HUDEP-2 (cell line): Measurements from ENCODE around the gene ZNF205.
A peak's percentile ranks its signal among the peaks of the same experiment; 100 is the strongest.
"Not testable (repeated sequence)": the region's sequence is repeated elsewhere in the genome, so short reads cannot be mapped to it uniquely, and the experiment has no call there.

Experiments used
- DNase-seq, 76 experiments: peaks; one replicate each; lab custom pipeline; 2025; ENCODE audit not compliant: unreplicated experiment in 76 of 76; lab: John Stamatoyannopoulos, UW

ZNF205 gene

GRCh38 chr16:3112058-3112880 is at the start of gene ZNF205:
ZNF205 (plus strand) TSS chr16:3112586; CDS start chr16:3113431, 845 bp downstream.
- DNase-seq: peak in 28 of 76 experiments; percentile 3 to 52 (median 20)

DNA sequence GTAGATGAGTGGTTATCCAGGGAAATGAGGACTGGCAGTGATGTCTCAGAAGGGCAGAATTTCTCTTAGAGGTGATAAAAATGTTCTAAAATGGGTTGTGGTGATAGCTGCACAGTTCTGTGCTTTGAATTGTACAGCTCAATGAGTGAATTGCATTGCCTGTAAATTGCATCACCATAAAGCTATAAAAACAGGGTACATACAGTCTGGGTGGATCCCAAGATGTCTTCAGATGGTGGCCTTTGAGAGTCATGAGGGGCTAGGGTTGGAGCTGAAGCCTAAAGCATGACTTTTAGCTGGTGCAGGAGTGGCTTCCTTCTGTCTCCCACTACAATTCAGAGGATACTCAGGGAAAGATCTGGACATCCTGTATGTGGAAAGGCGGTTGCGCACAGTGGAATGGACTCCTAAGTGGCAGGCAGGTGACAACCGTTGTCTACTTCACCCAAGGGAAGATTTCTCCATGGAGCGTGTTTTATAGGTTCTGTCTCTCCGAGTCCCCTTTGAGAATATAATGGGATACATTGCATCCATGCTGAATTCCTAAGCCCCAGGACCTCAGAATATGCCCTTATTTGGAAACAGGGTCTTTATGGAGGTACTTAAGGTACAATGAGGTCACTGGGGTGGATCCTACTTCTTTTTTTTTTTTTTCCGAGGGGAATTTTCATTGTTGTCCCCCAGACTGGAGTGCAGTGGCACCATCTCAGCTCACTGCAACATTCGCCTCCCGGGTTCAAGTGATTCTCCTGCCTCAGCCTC is 48.6 kb upstream of the ZNF205 start:
- no peak for DNase-seq

GRCh38 chr16:3065069-3065741 is 47.2 kb upstream of the ZNF205 start, which contains the start of gene IL32:
IL32 (plus strand) TSS chr16:3065640; CDS start chr16:3065812, 172 bp downstream.
- no peak for DNase-seq

DNA sequence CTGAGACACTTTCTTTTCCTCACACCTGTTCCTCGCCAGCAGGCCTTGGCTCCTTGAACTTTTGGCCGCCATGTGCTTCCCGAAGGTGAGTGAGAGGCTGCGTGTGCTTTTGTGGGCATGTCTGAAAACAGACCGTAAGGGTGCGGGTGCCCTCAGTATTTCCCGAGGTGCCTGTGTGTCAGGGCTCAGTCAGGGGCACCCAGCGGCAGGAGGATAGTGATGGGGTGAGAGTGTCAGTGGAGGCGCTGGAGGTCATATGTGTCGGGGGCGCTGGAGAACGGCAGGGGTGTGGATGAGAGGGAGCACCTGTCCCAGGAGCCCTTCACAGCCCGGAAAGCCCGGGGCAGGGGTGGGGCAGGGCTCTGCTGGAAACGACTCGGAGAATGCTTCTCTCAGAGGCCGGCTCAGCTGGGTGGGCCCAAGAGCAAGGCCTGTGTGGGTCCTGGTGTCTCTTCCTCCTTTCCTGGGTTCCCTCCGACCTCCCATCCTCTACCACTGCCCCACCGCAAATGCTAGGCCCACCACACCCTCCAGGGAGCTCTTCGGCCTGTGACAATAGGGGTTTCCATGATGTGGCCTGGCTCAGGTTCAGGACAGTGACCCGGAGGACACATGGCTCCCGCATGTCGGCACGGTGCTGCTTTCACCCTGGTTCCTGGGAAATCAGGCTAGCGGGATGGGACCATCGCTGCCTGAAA is 46.5 kb upstream of the ZNF205 start:
- no peak for DNase-seq

- DNase-seq: no peak
Observed at GRCh38 chr16:3066440-3066748, 46.0 kb upstream of the ZNF205 start.

DNA sequence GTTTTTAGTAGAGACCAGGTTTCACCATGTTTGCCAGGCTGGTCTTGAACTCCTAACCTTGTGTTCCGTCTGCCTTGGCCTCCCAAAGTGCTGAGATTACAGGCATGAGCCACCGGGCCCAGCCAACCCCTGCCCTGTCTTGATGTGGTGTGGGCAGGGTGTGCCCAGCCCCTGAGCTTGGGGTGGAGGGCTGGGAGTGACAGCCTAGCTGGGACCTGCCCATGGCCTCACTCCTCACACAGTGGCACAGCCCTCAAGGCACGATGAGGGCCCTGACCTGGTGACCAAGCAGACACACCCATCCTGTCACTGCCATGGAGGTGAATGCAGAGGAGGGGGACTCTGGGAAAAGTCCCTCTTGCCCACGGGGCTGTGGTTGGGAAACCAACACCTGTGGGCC is 43.9 kb upstream of the ZNF205 start:
- DNase-seq: no peak

DNA sequence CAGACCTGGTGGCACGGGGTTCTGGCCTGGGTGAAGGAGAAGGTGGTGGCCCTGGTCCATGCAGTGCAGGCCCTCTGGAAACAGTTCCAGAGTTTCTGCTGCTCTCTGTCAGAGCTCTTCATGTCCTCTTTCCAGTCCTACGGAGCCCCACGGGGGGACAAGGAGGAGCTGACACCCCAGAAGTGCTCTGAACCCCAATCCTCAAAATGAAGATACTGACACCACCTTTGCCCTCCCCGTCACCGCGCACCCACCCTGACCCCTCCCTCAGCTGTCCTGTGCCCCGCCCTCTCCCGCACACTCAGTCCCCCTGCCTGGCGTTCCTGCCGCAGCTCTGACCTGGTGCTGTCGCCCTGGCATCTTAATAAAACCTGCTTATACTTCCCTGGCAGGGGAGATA is 43.2 kb upstream of the ZNF205 start:
- DNase-seq: not testable (repeated sequence)

DNA sequence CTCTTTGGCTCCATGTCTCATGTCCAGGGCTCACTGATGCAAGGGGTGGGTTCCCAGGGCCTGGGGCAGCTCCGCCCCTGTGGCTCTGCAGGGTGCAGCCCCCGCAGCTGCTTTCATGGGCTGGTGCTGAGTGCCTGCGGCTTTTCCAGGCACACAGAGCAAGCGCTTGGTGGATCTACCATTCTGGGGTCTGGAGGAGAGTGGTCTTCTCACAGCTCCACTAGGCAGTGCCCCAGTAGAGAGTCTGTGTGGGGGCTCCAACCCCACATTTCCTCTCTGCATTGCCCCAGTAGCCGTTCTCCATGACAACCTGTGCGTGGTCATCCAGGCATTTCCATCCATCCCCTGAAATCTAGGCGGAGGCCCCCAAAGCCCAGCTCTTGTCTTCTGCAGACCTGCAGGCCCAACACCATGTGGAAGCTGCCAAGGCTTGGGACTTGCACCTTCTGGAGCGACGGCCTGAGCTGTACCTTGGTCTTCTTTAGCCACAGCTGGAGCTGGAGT is 41.7 kb upstream of the ZNF205 start:
- DNase-seq: no peak

DNA sequence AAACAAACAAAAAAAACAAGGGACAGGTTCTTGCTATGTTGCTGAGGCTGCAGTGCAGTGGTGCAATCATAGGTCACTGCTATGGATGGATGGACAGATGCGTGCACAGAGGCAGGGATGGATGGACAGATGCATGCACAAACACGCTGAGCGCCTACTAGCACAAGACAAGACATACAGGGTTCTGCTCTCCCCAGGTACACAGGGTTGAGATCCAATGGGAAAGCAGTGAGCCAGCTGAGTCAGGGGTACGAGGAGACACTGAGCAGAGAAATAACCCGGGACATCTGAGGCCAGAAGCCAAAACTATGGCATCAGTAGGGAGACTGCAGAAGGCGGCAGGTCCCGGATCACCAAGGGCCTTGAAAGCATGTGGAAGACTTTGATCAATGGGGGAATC is 40.7 kb upstream of the ZNF205 start:
- no peak for DNase-seq

DNA sequence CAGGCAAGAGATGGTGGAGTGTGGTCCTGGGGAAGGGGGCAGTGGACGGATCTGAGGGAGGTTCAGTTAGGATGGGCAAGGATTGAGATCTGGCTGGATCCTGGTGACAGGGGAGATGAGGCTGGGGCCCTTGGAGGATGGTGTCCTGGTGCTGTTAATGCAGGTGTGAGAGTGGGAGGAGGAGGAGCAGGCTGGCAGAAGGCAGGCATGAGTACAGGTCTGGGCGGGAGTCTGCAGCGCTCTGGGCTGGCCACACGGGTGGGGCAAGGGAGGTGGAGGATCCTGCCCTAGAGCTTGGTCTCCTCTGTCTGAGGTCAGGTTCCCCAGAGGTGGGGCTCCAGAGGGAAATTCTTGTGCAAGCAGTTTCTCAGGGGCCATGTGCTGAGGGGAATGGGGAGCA is 40.2 kb upstream of the ZNF205 start:
- not testable (repeated sequence) for DNase-seq

DNA sequence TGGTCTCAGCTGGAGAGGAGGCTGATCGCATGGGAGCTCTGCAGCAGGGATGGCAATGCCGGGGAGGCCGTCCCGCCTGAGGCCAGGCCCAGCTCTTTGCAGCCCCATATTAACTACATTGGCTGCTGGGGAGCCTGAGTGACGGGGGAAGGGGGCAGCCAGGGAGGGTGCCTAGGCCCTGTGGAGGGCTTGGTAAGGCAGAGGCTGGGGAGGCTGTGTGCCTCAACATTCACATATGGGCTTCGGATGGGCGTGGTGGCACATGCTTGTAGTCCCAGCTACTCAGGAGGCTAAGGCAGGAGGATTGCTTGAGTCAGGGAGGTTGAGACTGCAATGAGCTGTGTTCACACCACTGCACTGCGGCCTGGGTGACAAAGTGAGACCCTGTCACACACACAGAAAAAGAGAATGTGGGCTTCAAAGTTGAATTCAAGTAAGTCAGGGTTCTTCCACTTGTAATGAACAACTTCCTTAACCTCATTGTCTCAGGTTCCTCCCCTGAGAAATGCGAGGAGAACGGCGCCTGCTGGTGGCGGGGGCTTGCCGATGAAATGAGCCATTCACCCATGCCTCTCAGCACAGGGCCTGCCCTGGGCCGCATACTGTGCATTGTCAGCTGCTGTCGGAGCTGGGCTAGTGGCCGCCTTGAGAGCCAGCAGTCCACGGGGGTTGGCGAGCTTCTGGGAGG is 39.7 kb upstream of the ZNF205 start:
- not testable (repeated sequence) for DNase-seq

DNA sequence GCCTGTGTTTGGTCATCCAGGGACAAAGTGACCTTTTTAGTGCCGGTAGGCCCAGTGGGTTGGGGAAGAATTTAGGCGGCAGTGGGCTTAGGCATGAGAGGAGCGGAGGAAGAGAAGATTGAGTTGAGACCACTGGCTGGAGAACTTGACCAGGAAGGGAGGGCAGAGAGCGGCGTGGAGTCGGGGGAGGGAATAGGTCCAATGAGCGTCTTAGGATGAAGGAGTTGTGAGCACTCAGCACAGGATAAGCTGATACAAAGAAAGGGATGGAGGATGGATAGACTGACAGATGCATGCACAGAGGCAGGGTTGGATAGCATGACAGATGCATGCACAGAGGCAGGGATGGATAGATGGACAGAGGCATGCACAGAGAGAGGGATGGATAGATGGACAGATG is 38.9 kb upstream of the ZNF205 start:
- DNase-seq: no peak

DNA sequence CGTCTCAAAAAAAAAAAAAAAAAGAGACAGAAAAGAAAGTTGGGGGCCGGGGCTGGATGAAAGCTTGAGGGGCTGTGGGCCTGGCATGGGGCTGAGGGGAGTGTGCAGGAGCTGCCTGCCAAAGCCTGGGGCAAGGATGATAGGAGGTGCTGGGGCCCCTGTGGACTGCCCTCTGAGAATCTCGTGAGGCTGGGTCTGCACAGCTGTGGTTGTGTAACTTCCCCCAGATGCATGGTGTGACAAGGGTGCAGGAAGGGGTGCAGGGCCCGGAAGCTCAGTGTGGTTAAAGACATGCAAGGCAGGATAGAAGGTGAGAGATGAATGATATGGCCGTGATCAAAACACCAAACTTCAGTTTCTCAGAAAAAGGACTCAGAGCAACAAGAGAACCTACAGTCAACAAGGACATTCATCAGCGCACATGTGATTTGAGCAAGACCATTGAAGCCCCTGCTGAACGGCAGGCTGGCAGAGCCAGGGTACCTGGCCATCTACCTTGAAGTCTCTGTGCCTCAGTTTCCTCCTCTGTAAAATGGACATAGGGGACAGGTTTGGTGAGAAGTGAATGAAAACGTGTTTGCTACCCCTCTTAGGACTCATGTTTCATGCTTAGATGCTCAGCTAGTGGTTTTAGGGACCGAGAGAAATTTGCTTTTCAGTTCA is 37.4 kb upstream of the ZNF205 start:
- DNase-seq: no peak

GRCh38 chr16:3075523-3075915 is 36.9 kb upstream of the ZNF205 start:
- DNase-seq: no peak

- not testable (repeated sequence) for DNase-seq
Observed at GRCh38 chr16:3075946-3076345, 36.4 kb upstream of the ZNF205 start.

- DNase-seq: no peak
Observed at GRCh38 chr16:3076577-3076976, 35.8 kb upstream of the ZNF205 start.

- no peak for DNase-seq
Observed at GRCh38 chr16:3080024-3080423, 32.4 kb upstream of the ZNF205 start.

GRCh38 chr16:3081957-3082356 is 30.4 kb upstream of the ZNF205 start:
- not testable (repeated sequence) for DNase-seq

DNA sequence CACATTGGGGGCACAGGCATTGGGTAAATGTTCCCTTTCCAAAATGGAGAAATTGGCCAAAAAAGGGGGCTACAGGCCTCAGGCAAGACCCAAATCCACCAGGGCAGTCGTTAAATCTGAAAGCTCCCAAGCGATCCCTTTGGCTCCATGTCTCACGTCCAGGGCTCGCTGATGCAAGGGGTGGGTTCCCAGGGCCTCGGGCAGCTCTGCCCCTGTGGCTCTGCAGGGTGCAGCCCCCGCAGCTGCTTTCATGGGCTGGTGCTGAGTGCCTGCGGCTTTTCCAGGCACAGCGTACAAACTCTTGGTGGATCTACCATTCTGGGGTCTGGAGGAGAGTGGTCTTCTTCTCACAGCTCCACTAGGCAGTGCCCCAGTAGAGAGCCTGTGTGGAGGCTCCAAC is 29.0 kb upstream of the ZNF205 start:
- DNase-seq: not testable (repeated sequence)

GRCh38 chr16:3084491-3084890 is 27.9 kb upstream of the ZNF205 start:
- no peak for DNase-seq
